Left ventricle myocardium inferior (tissue), 1 donor: ENCODE results near the gene EP400. TPM values are rescaled to one million over a fixed set of nuclear protein-coding genes. Genes with fewer than 3 reads are reported as not detected.

Experiments used
- DNase-seq: peaks from one replicate; pipeline ENCODE4 v3.0.0-alpha.2; 2020
- H3K27ac ChIP-seq: fragments of 200-600 bp; replicated peaks from 2 replicates; pipeline ENCODE4 v1.8.0; 2021
- H3K27me3 ChIP-seq: fragments of 200-600 bp; 2 replicates; pipeline ENCODE4 v1.8.0; 2021; ENCODE audit warnings: low read depth
- H3K36me3 ChIP-seq: fragments of 200-600 bp; 2 replicates; pipeline ENCODE4 v1.8.0; 2021
- H3K4me1 ChIP-seq: fragments of 200-600 bp; 2 replicates; pipeline ENCODE4 v1.8.0; 2021
- H3K4me3 ChIP-seq: fragments of 200-600 bp; 2 replicates; pipeline ENCODE4 v1.8.0; 2021; ENCODE audit warnings: mild to moderate bottlenecking, moderate library complexity
- H3K9me3 ChIP-seq: fragments of 200-600 bp; replicated peaks from 2 replicates; pipeline ENCODE4 v1.8.0; 2021
- CTCF ChIP-seq: fragments of 200-600 bp; IDR thresholded peaks from 2 replicates; pipeline ENCODE4 v1.8.0; 2021; ENCODE audit warnings: antibody characterized with exemption, mild to moderate bottlenecking, borderline replicate concordance
- intact Hi-C: fragments of 100-400 bp; cut with micrococcal nuclease; formaldehyde crosslinking; loops from one replicate; pipeline ENCODE4 v1.11.0; 2022
- total RNA-seq: library from RNA; stranded (reverse); fragmentation: NEBNext Ultra II Directional; extraction: Animal tissue kit (Norgen Biotek cat#: 25700); gene quantifications from one replicate; pipeline ENCODE4 v1.2.1, GENCODE V29; 2021
- donor health status: DM: no; HTN: yes; CAD: no; lungs with severe emphysema.

Gene EP400
- total RNA-seq, 1 donor from 2014 or later, result 15.3 TPM

DNA sequence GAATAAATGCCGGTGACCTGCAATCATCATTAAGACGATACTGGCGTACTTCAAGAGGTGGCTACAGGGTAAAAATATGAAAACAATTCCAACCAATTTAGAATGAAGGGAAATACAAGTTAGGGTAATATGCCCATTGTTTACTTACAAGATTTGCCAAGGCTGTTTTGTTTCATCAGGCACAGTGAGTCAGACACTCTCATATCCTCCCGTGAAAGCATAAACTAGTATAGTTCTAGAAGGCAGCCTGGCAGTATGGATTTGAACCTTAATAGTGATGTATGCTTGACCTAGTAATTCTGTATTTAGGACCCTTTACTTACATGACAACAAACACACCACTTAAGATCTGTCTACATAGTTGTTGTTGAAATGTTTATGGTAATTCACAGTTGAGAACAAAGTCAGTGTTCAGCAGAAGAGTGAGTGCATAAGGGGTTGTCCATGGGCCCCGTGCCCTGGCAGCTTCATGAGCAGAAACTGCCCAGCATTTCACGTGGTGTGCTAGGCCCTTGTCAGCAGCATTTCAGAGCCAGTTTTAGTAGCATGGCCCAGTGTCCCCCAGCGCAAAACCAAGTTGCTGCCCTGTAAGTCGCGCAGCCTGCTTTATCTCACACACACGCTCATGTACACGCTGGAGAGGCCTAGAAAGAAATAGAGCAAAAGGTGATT is 80.8 kb downstream of the EP400 start:
- H3K9me3 ChIP-seq, result no peaks in the 10 kb centered on the region
- DNase-seq, result peak; percentile 59
- peaks cover 30% of the 10 kb centered on the region for H3K4me1 ChIP-seq
- no peak for TF ChIP-seq CTCF
- H3K4me3 ChIP-seq, result no peak overlapping the region
- no peaks in the 10 kb centered on the region for H3K27me3 ChIP-seq
- intact Hi-C loops, result no loop called here
- H3K27ac ChIP-seq, result peak overlapping the region; percentile 87
- peaks cover 98% of the 10 kb centered on the region for H3K36me3 ChIP-seq

DNA sequence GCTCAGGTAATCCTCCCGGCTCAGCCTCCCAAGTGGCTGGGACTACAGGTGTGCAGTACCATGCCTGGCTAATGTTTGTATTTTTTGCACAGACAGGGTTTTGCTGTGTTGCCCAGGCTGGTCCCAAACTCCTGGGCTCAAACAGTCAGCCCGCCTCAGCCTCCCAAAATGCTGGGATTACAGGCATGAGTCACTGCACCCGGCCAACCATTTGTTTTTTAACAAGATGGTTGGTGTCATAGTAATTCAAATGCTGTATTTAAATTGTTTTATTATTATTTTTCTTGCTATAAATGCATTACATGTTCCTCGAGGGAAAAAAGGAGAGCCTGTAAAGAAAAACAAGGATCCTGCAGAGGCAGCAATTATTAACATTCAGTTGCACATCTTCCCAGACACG is 83.9 kb downstream of the EP400 start:
- TF ChIP-seq CTCF, result no peak
- no peak for DNase-seq
- no peak overlapping the region for H3K4me3 ChIP-seq
- H3K36me3 ChIP-seq, result peaks cover 92% of the 10 kb centered on the region
- intact Hi-C loops, result no loop called here
- H3K4me1 ChIP-seq, result peaks cover 30% of the 10 kb centered on the region
- H3K27me3 ChIP-seq, result no peaks in the 10 kb centered on the region
- H3K27ac ChIP-seq, result no peak overlapping the region
- H3K9me3 ChIP-seq, result no peaks in the 10 kb centered on the region

- no peak for TF ChIP-seq CTCF
- Histone ChIP-seq H3K4me3 (no peak overlapping the region), H3K4me1 (peaks cover 16% of the 10 kb centered on the region), H3K27ac (no peak overlapping the region), H3K9me3 (no peaks in the 10 kb centered on the region), H3K27me3 (no peaks in the 10 kb centered on the region), H3K36me3 (peaks cover 89% of the 10 kb centered on the region)
- no peak for DNase-seq
- intact Hi-C loops, result no loop called here
Observed at GRCh38 chr12:132036063-132036683, 86.4 kb downstream of the EP400 start.

DNA sequence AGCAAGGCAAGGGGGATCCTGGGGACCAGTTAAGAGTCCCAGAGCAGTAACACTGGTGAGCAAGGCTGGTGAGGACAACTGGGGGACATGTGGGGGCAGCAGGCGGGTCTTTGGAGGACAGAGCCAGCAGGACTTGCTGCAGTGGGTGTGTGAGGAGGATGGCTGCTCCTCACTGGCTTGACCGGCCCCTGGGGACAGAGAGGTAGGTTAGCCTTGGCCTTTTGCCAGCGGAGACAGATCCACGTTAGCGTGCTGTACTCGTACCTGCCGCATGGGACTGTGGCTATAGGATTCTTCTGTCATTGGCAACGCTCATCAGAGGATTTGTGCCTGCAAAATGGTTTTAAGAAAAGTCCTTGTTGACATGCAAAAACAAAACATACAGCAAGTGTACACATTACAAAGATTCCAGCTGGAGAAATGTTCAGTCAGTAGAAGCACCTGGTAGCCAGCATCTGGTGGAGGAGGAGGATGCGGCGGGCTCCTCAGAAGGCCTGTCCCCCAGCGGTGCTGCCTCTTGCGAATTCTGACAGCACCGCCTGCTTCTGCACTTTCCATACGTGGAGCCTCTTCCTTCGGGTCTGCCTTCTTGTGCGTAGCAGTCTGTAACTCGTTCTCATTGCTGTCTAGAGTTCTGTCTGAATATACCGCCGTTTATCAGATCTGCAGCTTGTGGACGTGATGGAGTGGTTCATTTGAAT is 91.3 kb downstream of the EP400 start:
- no peak for DNase-seq
- no peaks in the 10 kb centered on the region for H3K27me3 ChIP-seq
- H3K36me3 ChIP-seq, result peaks cover 77% of the 10 kb centered on the region
- no peak for TF ChIP-seq CTCF
- no peak overlapping the region for H3K4me3 ChIP-seq
- H3K27ac ChIP-seq, result no peak overlapping the region
- intact Hi-C loops, result no loop called here
- no peaks in the 10 kb centered on the region for H3K9me3 ChIP-seq
- H3K4me1 ChIP-seq, result no peaks in the 10 kb centered on the region

- intact Hi-C loops, result no loop called here
- Histone ChIP-seq H3K27ac (no peak overlapping the region), H3K4me3 (no peak overlapping the region), H3K4me1 (no peaks in the 10 kb centered on the region), H3K27me3 (no peaks in the 10 kb centered on the region), H3K9me3 (no peaks in the 10 kb centered on the region), H3K36me3 (peaks cover 82% of the 10 kb centered on the region)
- no peak for DNase-seq
- no peak for TF ChIP-seq CTCF
Observed at GRCh38 chr12:132043216-132043615, 93.5 kb downstream of the EP400 start.
